ENCODE results near the gene CAMTA1.

Gene CAMTA1

GRCh38 chr1:7207875-7208646 is 422.8 kb downstream of the CAMTA1 start:
- no peak for TF ChIP-seq ZNF274 (IDR thresholded peaks at IDR 0.05; ENCODE audit: low read depth, low read length)
- H3K4me3 ChIP-seq (ENCODE audit: low read length): no peak overlapping the region

DNA sequence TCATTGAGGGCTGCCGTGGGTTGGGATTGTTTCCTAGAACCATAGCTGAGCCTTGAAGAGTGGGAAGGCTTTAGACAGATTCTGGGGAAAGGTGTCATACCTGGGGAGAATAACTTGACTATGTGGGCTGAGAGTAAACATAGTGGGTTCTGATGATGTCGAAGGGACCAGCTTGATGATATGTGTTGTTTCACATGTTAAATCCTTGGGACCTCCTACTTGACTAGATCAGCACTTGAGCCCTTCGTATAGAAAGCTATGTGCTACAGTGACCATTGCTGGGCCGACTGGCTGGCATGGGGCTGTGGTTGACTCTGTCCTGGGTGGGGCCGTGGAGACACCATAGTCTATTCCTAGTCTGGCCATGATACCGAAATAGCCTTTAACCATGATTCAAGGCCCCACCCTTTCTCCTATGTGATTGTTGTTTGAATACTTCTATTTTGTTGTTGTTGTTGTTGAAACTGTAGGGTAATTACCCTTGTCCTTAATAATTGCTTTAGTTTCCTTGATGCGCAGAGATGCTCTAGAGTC is 423.5 kb downstream of the CAMTA1 start:
- no peak for TF ChIP-seq ZNF274 (IDR thresholded peaks at IDR 0.05; ENCODE audit: low read depth, low read length)
- no peak overlapping the region for H3K4me3 ChIP-seq (ENCODE audit: low read length)

GRCh38 chr1:7209336-7209735 is 424.1 kb downstream of the CAMTA1 start:
- TF ChIP-seq ZNF274 (IDR thresholded peaks at IDR 0.05; ENCODE audit: low read depth, low read length): no peak
- H3K4me3 ChIP-seq (ENCODE audit: low read length): no peak overlapping the region

DNA sequence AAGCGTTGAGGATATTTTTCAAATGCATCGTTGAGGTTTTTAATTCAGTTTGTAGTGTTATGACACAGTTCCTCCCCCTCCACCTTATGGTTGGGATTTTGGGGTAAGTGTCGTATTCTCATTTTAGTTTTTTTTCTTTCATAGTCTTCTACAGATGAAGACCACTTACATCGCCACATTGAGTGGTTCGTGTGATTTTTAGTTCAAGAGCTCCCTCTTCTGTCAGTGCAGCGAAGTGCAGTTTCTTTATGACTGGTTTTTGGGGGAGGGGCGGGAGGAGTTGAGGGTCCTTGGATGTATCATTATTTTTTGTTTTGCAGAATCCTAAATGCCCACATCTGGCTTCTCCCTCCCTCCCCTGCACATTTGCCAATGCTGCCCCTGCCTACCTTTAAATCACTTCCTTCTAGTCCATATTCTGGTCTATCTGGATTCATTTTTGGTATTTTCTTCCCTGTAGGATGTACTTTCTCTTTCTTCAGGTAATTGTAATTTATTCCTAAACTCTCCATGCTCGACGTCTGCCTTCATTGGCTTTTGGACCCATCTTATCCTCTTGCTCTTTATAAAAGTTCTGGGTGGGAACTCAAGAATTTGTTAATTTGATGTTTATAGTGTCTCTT is 433.1 kb downstream of the CAMTA1 start:
- H3K4me3 ChIP-seq (ENCODE audit: low read length): no peak overlapping the region
- no peak for TF ChIP-seq ZNF274 (IDR thresholded peaks at IDR 0.05; ENCODE audit: low read depth, low read length)

DNA sequence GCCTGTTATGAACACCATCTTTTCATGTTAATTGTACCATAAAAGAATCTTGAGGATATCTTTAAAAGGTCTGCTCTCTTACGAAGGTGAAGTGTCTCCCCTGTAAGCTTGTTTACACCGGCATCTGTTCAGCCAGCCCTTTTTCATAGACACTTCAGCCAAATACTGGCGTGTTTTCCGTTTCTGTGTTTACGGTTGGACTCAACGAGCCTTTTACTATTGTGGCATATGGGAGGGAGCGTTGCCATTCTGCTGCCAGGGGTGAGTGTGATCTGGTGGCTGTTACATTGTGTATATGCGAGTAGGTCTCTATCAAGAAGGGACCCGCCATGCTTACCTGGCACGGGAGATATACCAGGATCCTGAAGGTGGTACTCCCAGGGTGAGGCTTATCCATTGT is 433.8 kb downstream of the CAMTA1 start:
- TF ChIP-seq ZNF274 (IDR thresholded peaks at IDR 0.05; ENCODE audit: low read depth, low read length): no peak

GRCh38 chr1:7220007-7220406 is 434.8 kb downstream of the CAMTA1 start:
- no peak for TF ChIP-seq ZNF274 (IDR thresholded peaks at IDR 0.05; ENCODE audit: low read depth, low read length)
- H3K4me3 ChIP-seq (ENCODE audit: low read length): no peak overlapping the region

More for the DNA sequence above, 433.8 kb downstream of the CAMTA1 start:
- H3K4me3 ChIP-seq (ENCODE audit: low read length): no peak overlapping the region

DNA sequence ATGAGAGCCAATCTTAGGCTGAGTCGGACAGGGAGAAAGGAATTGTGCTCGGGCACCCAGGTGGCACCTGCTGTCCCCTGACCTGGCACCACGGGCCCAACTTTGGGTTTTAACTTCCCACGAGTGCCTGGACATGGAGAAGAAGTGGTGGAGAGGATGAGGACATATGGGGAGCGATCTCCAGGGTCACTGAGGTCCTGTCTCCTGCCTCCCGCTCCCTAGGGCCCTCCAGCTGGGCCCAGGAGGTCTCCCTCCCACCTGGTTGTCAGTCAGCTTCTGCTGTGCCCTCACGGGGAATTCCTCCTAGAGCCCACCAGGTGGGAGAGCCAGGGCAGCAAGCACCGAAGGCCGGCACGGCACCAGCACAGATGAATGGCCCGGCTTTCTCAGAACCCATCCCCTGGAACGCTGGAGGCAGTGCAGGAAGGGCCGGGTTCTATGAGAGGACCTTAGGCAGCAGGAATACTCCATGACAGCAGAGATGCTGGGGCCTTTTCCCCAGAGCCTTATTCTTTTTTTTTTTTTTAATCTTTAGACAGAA is 435.5 kb downstream of the CAMTA1 start:
- H3K4me3 ChIP-seq (ENCODE audit: low read length): no peak overlapping the region
- no peak for TF ChIP-seq ZNF274 (IDR thresholded peaks at IDR 0.05; ENCODE audit: low read depth, low read length)

GRCh38 chr1:7221826-7222694 is 436.8 kb downstream of the CAMTA1 start:
- no peak overlapping the region for H3K4me3 ChIP-seq (ENCODE audit: low read length)

DNA sequence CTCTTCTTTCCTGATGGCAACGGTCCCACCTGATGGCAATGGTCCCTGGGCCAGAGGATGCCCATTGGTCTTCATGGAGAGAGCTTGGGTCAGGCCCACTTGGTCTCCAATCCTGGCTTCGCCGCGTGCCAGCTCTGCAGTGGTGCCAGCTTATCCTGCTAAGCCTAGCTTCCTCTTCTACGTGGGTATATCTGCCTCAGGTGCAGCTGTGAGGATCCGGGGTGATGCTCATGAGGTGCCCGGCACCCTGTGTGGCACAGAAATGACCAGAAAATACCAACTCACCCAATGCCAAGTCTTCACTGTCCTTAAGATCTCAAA is 437.4 kb downstream of the CAMTA1 start:
- no peak for TF ChIP-seq ZNF274 (IDR thresholded peaks at IDR 0.05; ENCODE audit: low read depth, low read length)
- H3K4me3 ChIP-seq (ENCODE audit: low read length): no peak overlapping the region

More at GRCh38 chr1:7221826-7222694, 436.8 kb downstream of the CAMTA1 start:
- TF ChIP-seq ZNF274 (IDR thresholded peaks at IDR 0.05; ENCODE audit: low read depth, low read length): no peak

- TF ChIP-seq ZNF274 (IDR thresholded peaks at IDR 0.05; ENCODE audit: low read depth, low read length): no peak
- no peak overlapping the region for H3K4me3 ChIP-seq (ENCODE audit: low read length)
Measured at GRCh38 chr1:7223334-7224080, 438.3 kb downstream of the CAMTA1 start.

DNA sequence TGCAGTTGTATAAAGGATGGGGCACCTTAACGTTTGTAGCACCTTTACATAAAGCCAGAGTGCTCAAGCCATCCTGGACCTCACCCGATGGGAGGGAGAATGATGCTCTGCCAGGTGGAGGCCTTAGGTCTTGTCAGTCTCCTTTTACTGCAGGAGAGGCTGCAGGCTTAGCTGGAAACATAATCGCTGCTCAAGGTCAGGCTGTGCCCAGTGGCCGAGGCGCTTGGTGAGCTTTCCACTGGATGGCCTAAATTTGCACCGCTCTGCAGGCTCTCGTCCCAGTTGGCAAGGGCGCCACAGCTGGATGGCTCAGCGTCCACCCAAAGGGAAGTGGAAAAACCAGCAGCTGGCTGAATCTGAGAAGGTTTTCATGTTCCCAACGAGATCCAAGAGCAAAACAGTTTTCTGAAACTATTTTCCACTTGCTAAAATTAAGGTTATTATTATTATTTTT is 438.9 kb downstream of the CAMTA1 start:
- TF ChIP-seq ZNF274 (IDR thresholded peaks at IDR 0.05; ENCODE audit: low read depth, low read length): no peak

GRCh38 chr1:7224644-7225043 is 439.4 kb downstream of the CAMTA1 start:
- no peak overlapping the region for H3K4me3 ChIP-seq (ENCODE audit: low read length)
- no peak for TF ChIP-seq ZNF274 (IDR thresholded peaks at IDR 0.05; ENCODE audit: low read depth, low read length)

More for the DNA sequence above, 438.9 kb downstream of the CAMTA1 start:
- no peak overlapping the region for H3K4me3 ChIP-seq (ENCODE audit: low read length)

GRCh38 chr1:7225711-7226505 is 440.7 kb downstream of the CAMTA1 start:
- TF ChIP-seq ZNF274 (IDR thresholded peaks at IDR 0.05; ENCODE audit: low read depth, low read length): no peak
- no peak overlapping the region for H3K4me3 ChIP-seq (ENCODE audit: low read length)

Measured in GM08714 (cell line).